Mesodermal cell (in vitro differentiated cells): ENCODE results near the gene SLC17A7.
"Not testable (repeated sequence)": the region's sequence is repeated elsewhere in the genome, so short reads cannot be mapped to it uniquely, and the experiment has no call there.

Experiments
- H3K27ac ChIP-seq: 2 replicates; pipeline ENCODE4 v1.7.0; 2013; ENCODE audit warnings: mild to moderate bottlenecking, low read depth, low read length, moderate library complexity; ENCODE audit not compliant: severe bottlenecking
- H3K36me3 ChIP-seq: 2 replicates; pipeline ENCODE4 v1.7.1; 2013; ENCODE audit warnings: mild to moderate bottlenecking, low read length, moderate library complexity; ENCODE audit not compliant: control insufficient read depth, insufficient read depth
- H3K4me1 ChIP-seq: one replicate; pipeline ENCODE4 v1.7.1; 2013; ENCODE audit warnings: mild to moderate bottlenecking, low read length; ENCODE audit not compliant: insufficient read depth, control insufficient read depth, poor library complexity, severe bottlenecking
- H3K4me3 ChIP-seq: 2 replicates; pipeline ENCODE4 v1.7.0; 2013; ENCODE audit warnings: low read length, control low read depth, mild to moderate bottlenecking; ENCODE audit not compliant: insufficient read depth, poor library complexity, severe bottlenecking; ENCODE audit errors: extremely low read depth
- H3K9me3 ChIP-seq: 2 replicates; pipeline ENCODE4 v1.7.1; 2013; ENCODE audit warnings: mild to moderate bottlenecking, low read length, moderate library complexity; ENCODE audit not compliant: control insufficient read depth
- WGBS, 2 experiments: methylation state at CpG; one replicate each; pipeline ENCODE4 v1.1.5; 2013; ENCODE audit warnings: missing lambda C conversion rate in 2 of 2; ENCODE audit not compliant: insufficient coverage in 2 of 2; 5-methylcytosine and 5-hydroxymethylcytosine counted together

The SLC17A7 gene

GRCh38 chr19:49468746-49469447 lies 27.6 kb upstream of the SLC17A7 start:
- Histone ChIP-seq H3K27ac (no peak overlapping the region), H3K4me3 (no peak overlapping the region), H3K9me3 (no peaks in the 10 kb centered on the region), H3K36me3 (peaks cover 35% of the 10 kb centered on the region), H3K4me1 (peaks cover 8% of the 10 kb centered on the region)
- 78 to 87% methylated on average over 14 to 15 of the region's 15 CpGs for WGBS, 2 experiments

- Histone ChIP-seq H3K9me3 (no peaks in the 10 kb centered on the region), H3K4me3 (no peak overlapping the region), H3K36me3 (peaks cover 35% of the 10 kb centered on the region), H3K4me1 (peaks cover 7% of the 10 kb centered on the region), H3K27ac (no peak overlapping the region)
- WGBS, 2 experiments, result 92 to 93% methylated on average over 18 to 19 of the region's 19 CpGs
These were observed 26.9 kb upstream of the SLC17A7 start for GRCh38 chr19:49468199-49468598.

- Histone ChIP-seq H3K27ac (no peak overlapping the region), H3K9me3 (no peaks in the 10 kb centered on the region), H3K4me1 (no peaks in the 10 kb centered on the region), H3K36me3 (peaks cover 35% of the 10 kb centered on the region), H3K4me3 (no peak overlapping the region)
- 86 to 94% methylated on average over 2 to 3 of the region's 3 CpGs for WGBS, 2 experiments
These were observed 24.0 kb upstream of the SLC17A7 start for GRCh38 chr19:49465371-49465770.

- H3K36me3 ChIP-seq, result peaks cover 38% of the 10 kb centered on the region
These were observed 22.8 kb upstream of the SLC17A7 start for GRCh38 chr19:49463960-49464740.

GRCh38 chr19:49462492-49462891 lies 21.2 kb upstream of the SLC17A7 start:
- peaks cover 38% of the 10 kb centered on the region for H3K36me3 ChIP-seq
- H3K27ac ChIP-seq, result no peak overlapping the region
- H3K9me3 ChIP-seq, result no peaks in the 10 kb centered on the region
- WGBS, 2 experiments, result 89 to 96% methylated on average over 10 to 12 of the region's 12 CpGs
- H3K4me3 ChIP-seq, result no peak overlapping the region
- H3K4me1 ChIP-seq, result no peaks in the 10 kb centered on the region

More at GRCh38 chr19:49463960-49464740, 22.8 kb upstream of the SLC17A7 start:
- Histone ChIP-seq H3K9me3 (no peaks in the 10 kb centered on the region), H3K27ac (no peak overlapping the region), H3K4me3 (no peak overlapping the region), H3K4me1 (no peaks in the 10 kb centered on the region)
- 94 to 97% methylated on average over 34 to 37 of the region's 39 CpGs for WGBS, 2 experiments

- no peak overlapping the region for H3K4me3 ChIP-seq
- no peaks in the 10 kb centered on the region for H3K4me1 ChIP-seq
- WGBS, 2 experiments, result 96 to 97% methylated on average over 30 to 37 of the region's 37 CpGs
- H3K9me3 ChIP-seq, result no peaks in the 10 kb centered on the region
- H3K27ac ChIP-seq, result no peak overlapping the region
- peaks cover 41% of the 10 kb centered on the region for H3K36me3 ChIP-seq
These were observed 20.3 kb upstream of the SLC17A7 start for GRCh38 chr19:49461656-49462055.

- H3K4me1 ChIP-seq, H3K4me3 ChIP-seq, H3K9me3 ChIP-seq, H3K27ac ChIP-seq: not testable (repeated sequence)
- no CpG with 5 or more reads among the region's 1 CpG for WGBS, 2 experiments
- H3K36me3 ChIP-seq, result peaks cover 42% of the 10 kb centered on the region
These were observed 19.8 kb upstream of the SLC17A7 start for GRCh38 chr19:49461130-49461529.

GRCh38 chr19:49459388-49459787 lies 18.1 kb upstream of the SLC17A7 start:
- no peaks in the 10 kb centered on the region for H3K4me1 ChIP-seq
- no peaks in the 10 kb centered on the region for H3K9me3 ChIP-seq
- no peak overlapping the region for H3K27ac ChIP-seq
- 88 to 96% methylated on average over 10 to 11 of the region's 12 CpGs for WGBS, 2 experiments
- H3K36me3 ChIP-seq, result peaks cover 37% of the 10 kb centered on the region
- H3K4me3 ChIP-seq, result no peak overlapping the region

- WGBS, 2 experiments, result 84 to 100% methylated on average over 2 to 3 of the region's 5 CpGs
- H3K4me1 ChIP-seq, result peaks cover 4% of the 10 kb centered on the region
- peaks cover 39% of the 10 kb centered on the region for H3K36me3 ChIP-seq
- no peaks in the 10 kb centered on the region for H3K9me3 ChIP-seq
- no peak overlapping the region for H3K27ac ChIP-seq
- H3K4me3 ChIP-seq, result no peak overlapping the region
These were observed 17.2 kb upstream of the SLC17A7 start for GRCh38 chr19:49458567-49458903.

GRCh38 chr19:49456326-49456725 lies 15.0 kb upstream of the SLC17A7 start:
- Histone ChIP-seq H3K36me3 (peaks cover 35% of the 10 kb centered on the region), H3K9me3 (no peaks in the 10 kb centered on the region), H3K4me3 (no peak overlapping the region), H3K4me1 (peaks cover 4% of the 10 kb centered on the region), H3K27ac (no peak overlapping the region)
- 87 to 95% methylated on average over 3 of the region's 5 CpGs for WGBS, 2 experiments

GRCh38 chr19:49455773-49456172 lies 14.4 kb upstream of the SLC17A7 start:
- 97 to 100% methylated on average over 4 of the region's 5 CpGs for WGBS, 2 experiments
- Histone ChIP-seq H3K9me3 (no peaks in the 10 kb centered on the region), H3K4me1 (peaks cover 4% of the 10 kb centered on the region), H3K27ac (no peak overlapping the region), H3K36me3 (peaks cover 35% of the 10 kb centered on the region), H3K4me3 (no peak overlapping the region)
